ENCODE measurements around the gene AJUBA.
"Not testable (repeated sequence)": the region's sequence is repeated elsewhere in the genome, so short reads cannot be mapped to it uniquely, and the experiment has no call there.

Gene AJUBA

GRCh38 chr14:22971152-22971551 is 11.2 kb downstream of the AJUBA start:
- TF ChIP-seq CTCF (IDR thresholded peaks at IDR 0.05; ENCODE audit: extremely low read depth, insufficient read depth, missing control alignments): no peak
- in situ Hi-C loops (cut with MboI; ENCODE audit: low pct_unique_long_range_greater_than_20kb, low sequenced_read_pairs, unreplicated experiment): loop anchor here (10.0 kb wide), 1 partner anchor 84 kb away; the partner anchor contains the start of gene CDH24

GRCh38 chr14:22966783-22967269 is 15.5 kb downstream of the AJUBA start:
- TF ChIP-seq CTCF (IDR thresholded peaks at IDR 0.05; ENCODE audit: extremely low read depth, insufficient read depth, missing control alignments): no peak
- in situ Hi-C loops (cut with MboI; ENCODE audit: low pct_unique_long_range_greater_than_20kb, low sequenced_read_pairs, unreplicated experiment): no loop called here
- DNase-seq (ENCODE audit: low spot score): no peak

More at GRCh38 chr14:22971152-22971551, 11.2 kb downstream of the AJUBA start:
- no peak for DNase-seq (ENCODE audit: low spot score)

GRCh38 chr14:22965916-22966782 is 16.2 kb downstream of the AJUBA start:
- DNase-seq (ENCODE audit: low spot score); in situ Hi-C loops (cut with MboI; ENCODE audit: low pct_unique_long_range_greater_than_20kb, low sequenced_read_pairs, unreplicated experiment): not testable (repeated sequence)

GRCh38 chr14:22962061-22962676 is 20.2 kb downstream of the AJUBA start:
- TF ChIP-seq CTCF (IDR thresholded peaks at IDR 0.05; ENCODE audit: extremely low read depth, insufficient read depth, missing control alignments): no peak
- in situ Hi-C loops (cut with MboI; ENCODE audit: low pct_unique_long_range_greater_than_20kb, low sequenced_read_pairs, unreplicated experiment): no loop called here
- DNase-seq (ENCODE audit: low spot score): no peak

- in situ Hi-C loops (cut with MboI; ENCODE audit: low pct_unique_long_range_greater_than_20kb, low sequenced_read_pairs, unreplicated experiment): no loop called here
- no peak for TF ChIP-seq CTCF (IDR thresholded peaks at IDR 0.05; ENCODE audit: extremely low read depth, insufficient read depth, missing control alignments)
- DNase-seq (ENCODE audit: low spot score): no peak
Observed at GRCh38 chr14:22955702-22956569, 26.4 kb downstream of the AJUBA start.

- no peak for TF ChIP-seq CTCF (IDR thresholded peaks at IDR 0.05; ENCODE audit: extremely low read depth, insufficient read depth, missing control alignments)
- DNase-seq (ENCODE audit: low spot score): no peak
- in situ Hi-C loops (cut with MboI; ENCODE audit: low pct_unique_long_range_greater_than_20kb, low sequenced_read_pairs, unreplicated experiment): no loop called here
Observed at GRCh38 chr14:22952418-22952817, 29.9 kb downstream of the AJUBA start.

- DNase-seq (ENCODE audit: low spot score); in situ Hi-C loops (cut with MboI; ENCODE audit: low pct_unique_long_range_greater_than_20kb, low sequenced_read_pairs, unreplicated experiment): not testable (repeated sequence)
Observed at GRCh38 chr14:22951795-22952194, 30.6 kb downstream of the AJUBA start.
